Measurements from ENCODE around the gene PABPN1. TPM values are rescaled to one million over a fixed set of nuclear protein-coding genes. Genes with fewer than 3 reads are reported as not detected.

PABPN1 gene
- total and polyA plus RNA-seq, 9 of the 15 experiments (the other 6 are each of a cell fraction or from before 2014, with no cell fraction given), result 32.6 to 388 (median 178) TPM

- TF ChIP-seq ETV6 (IDR thresholded peaks at IDR 0.05; ENCODE audit: borderline replicate concordance in 1 of 2, low read depth in 2 of 2, low read length in 1 of 2) (no peak), ETV6 (CRISPR knock-in tag; IDR thresholded peaks at IDR 0.05; ENCODE audit: borderline replicate concordance) (no peak), HNRNPL (IDR thresholded peaks at IDR 0.05; ENCODE audit: low read depth, low read length) (no peak), MEIS2 (IDR thresholded peaks at IDR 0.05; ENCODE audit: partially characterized antibody) (peak; percentile 94), PRPF4 (IDR thresholded peaks at IDR 0.05; ENCODE audit: insufficient read depth, low read depth, low read length, poor library complexity, severe bottlenecking) (no peak), ZNF79 (CRISPR knock-in tag; IDR thresholded peaks at IDR 0.05; ENCODE audit: low read depth) (no peak), ZEB2 (IDR thresholded peaks at IDR 0.05) (0 out of 2 replicates have a peak, but pooled peaks have one; percentile 52), KLF1 (tag; IDR thresholded peaks at IDR 0.05) (peak; percentile 76; the same call in 1 of the 2 replicates), TCF7 (IDR thresholded peaks at IDR 0.05; ENCODE audit: borderline replicate concordance) (no peak), SIN3A (IDR thresholded peaks at IDR 0.05; ENCODE audit: borderline replicate concordance in 2 of 2, control insufficient read depth in 1 of 2, low read depth in 2 of 2, low read length in 2 of 2) (no peak), ZHX1 (conservative IDR thresholded peaks at IDR 0.05; ENCODE audit: low read length) (no peak), NRF1 (conservative IDR thresholded peaks at IDR 0.05 in 1 of 2, IDR thresholded peaks at IDR 0.05 in 1 of 2) (peak; percentile 71 to 76), ZKSCAN1 (IDR thresholded peaks at IDR 0.05; ENCODE audit: low read depth, low read length) (no peak), OTX1 (CRISPR knock-in tag; IDR thresholded peaks at IDR 0.05) (peak; percentile 60; the same call in 1 of the 2 replicates)
- TF ChIP-seq, protein P1, sequence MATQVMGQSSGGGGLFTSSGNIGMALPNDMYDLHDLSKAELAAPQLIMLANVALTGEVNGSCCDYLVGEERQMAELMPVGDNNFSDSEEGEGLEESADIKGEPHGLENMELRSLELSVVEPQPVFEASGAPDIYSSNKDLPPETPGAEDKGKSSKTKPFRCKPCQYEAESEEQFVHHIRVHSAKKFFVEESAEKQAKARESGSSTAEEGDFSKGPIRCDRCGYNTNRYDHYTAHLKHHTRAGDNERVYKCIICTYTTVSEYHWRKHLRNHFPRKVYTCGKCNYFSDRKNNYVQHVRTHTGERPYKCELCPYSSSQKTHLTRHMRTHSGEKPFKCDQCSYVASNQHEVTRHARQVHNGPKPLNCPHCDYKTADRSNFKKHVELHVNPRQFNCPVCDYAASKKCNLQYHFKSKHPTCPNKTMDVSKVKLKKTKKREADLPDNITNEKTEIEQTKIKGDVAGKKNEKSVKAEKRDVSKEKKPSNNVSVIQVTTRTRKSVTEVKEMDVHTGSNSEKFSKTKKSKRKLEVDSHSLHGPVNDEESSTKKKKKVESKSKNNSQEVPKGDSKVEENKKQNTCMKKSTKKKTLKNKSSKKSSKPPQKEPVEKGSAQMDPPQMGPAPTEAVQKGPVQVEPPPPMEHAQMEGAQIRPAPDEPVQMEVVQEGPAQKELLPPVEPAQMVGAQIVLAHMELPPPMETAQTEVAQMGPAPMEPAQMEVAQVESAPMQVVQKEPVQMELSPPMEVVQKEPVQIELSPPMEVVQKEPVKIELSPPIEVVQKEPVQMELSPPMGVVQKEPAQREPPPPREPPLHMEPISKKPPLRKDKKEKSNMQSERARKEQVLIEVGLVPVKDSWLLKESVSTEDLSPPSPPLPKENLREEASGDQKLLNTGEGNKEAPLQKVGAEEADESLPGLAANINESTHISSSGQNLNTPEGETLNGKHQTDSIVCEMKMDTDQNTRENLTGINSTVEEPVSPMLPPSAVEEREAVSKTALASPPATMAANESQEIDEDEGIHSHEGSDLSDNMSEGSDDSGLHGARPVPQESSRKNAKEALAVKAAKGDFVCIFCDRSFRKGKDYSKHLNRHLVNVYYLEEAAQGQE (IDR thresholded peaks at IDR 0.05; ENCODE audit: borderline replicate concordance), result peak; percentile 66
- TF ChIP-seq, protein P1 (CRISPR knock-in tag; IDR thresholded peaks at IDR 0.05; ENCODE audit: low read depth), result peak; percentile 78; the same call in 1 of the 2 replicates
Observed at GRCh38 chr14:23320584-23321571, at the start of gene PABPN1 (continued).

Measured in K562 (cell line).